Measurements from ENCODE around the gene GRIN3A.

Gene GRIN3A

GRCh38 chr9:101705135-101705661 lies 33.2 kb downstream of the GRIN3A start:
- peak in 1 of 3 experiments; percentile 5 for DNase-seq (ENCODE audit: low read depth in 3 of 3)

GRCh38 chr9:101702257-101702656 lies 36.2 kb downstream of the GRIN3A start:
- no peak for DNase-seq (ENCODE audit: low read depth in 3 of 3)

GRCh38 chr9:101693546-101694336 lies 44.7 kb downstream of the GRIN3A start:
- DNase-seq (ENCODE audit: low read depth in 3 of 3) = no peak

GRCh38 chr9:101691657-101692056 lies 46.8 kb downstream of the GRIN3A start:
- DNase-seq (ENCODE audit: low read depth in 3 of 3) = no peak

- DNase-seq (ENCODE audit: low read depth in 3 of 3) = no peak
These were observed 49.4 kb downstream of the GRIN3A start for GRCh38 chr9:101689039-101689438.

- no peak for DNase-seq (ENCODE audit: low read depth in 3 of 3)
These were observed 53.8 kb downstream of the GRIN3A start for GRCh38 chr9:101684665-101685064.

GRCh38 chr9:101683236-101683635 lies 55.2 kb downstream of the GRIN3A start:
- no peak for DNase-seq (ENCODE audit: low read depth in 3 of 3)

GRCh38 chr9:101677861-101678260 lies 60.6 kb downstream of the GRIN3A start:
- DNase-seq (ENCODE audit: low read depth in 3 of 3) = no peak

- no peak for DNase-seq (ENCODE audit: low read depth in 3 of 3)
These were observed 63.1 kb downstream of the GRIN3A start for GRCh38 chr9:101675341-101675740.

- DNase-seq (ENCODE audit: low read depth in 3 of 3) = no peak
These were observed 64.3 kb downstream of the GRIN3A start for GRCh38 chr9:101674165-101674564.

- no peak for DNase-seq (ENCODE audit: low read depth in 3 of 3)
These were observed 64.8 kb downstream of the GRIN3A start for GRCh38 chr9:101673642-101674041.

- no peak for DNase-seq (ENCODE audit: low read depth in 3 of 3)
These were observed 66.9 kb downstream of the GRIN3A start for GRCh38 chr9:101671567-101671966.

GRCh38 chr9:101668421-101668820 lies 70.0 kb downstream of the GRIN3A start:
- no peak for DNase-seq (ENCODE audit: low read depth in 3 of 3)

- DNase-seq (ENCODE audit: low read depth in 3 of 3) = no peak
These were observed 74.0 kb downstream of the GRIN3A start for GRCh38 chr9:101664453-101664852.

GRCh38 chr9:101652601-101653175 lies 85.8 kb downstream of the GRIN3A start:
- DNase-seq (ENCODE audit: low read depth in 3 of 3) = no peak

- DNase-seq (ENCODE audit: low read depth in 3 of 3) = no peak
These were observed 88.3 kb downstream of the GRIN3A start for GRCh38 chr9:101650142-101650541.

GRCh38 chr9:101648493-101648892 lies 90.0 kb downstream of the GRIN3A start:
- DNase-seq (ENCODE audit: low read depth in 3 of 3) = no peak

- no peak for DNase-seq (ENCODE audit: low read depth in 3 of 3)
These were observed 98.4 kb downstream of the GRIN3A start for GRCh38 chr9:101639785-101640665.

- no peak for DNase-seq (ENCODE audit: low read depth in 3 of 3)
These were observed 99.1 kb downstream of the GRIN3A start for GRCh38 chr9:101639311-101639710.

- no peak for DNase-seq (ENCODE audit: low read depth in 3 of 3)
These were observed 102.2 kb downstream of the GRIN3A start for GRCh38 chr9:101636247-101636646.

GRCh38 chr9:101635473-101635872 lies 103.0 kb downstream of the GRIN3A start:
- DNase-seq (ENCODE audit: low read depth in 3 of 3) = no peak

GRCh38 chr9:101634741-101635409 lies 103.6 kb downstream of the GRIN3A start:
- DNase-seq (ENCODE audit: low read depth in 3 of 3) = no peak

Measured in stimulated activated CD4-positive, alpha-beta T cell treated with anti-CD3 and anti-CD28 coated beads, TNF-alpha, amount 100 ng/mL, for 4 hours (primary cell).